Pancreas (tissue), 10 donors: ENCODE results near the gene MYH10. TPM values are rescaled to one million over a fixed set of nuclear protein-coding genes. Genes with fewer than 3 reads are reported as not detected.
A peak's percentile ranks its signal among the peaks of the same experiment; 100 is the strongest.

ENCODE experiments used
- ATAC-seq, 4 donors: fragments of 200-7000 bp; cut with Tn5 transposase; one replicate each; pipeline versions ENCODE4 v1.8.0 to v1.9.1; 2020; ENCODE audit warnings: mild to moderate bottlenecking in 4 of 4, moderate library complexity in 4 of 4
- DNase-seq, 6 donors: peaks; one replicate each; pipeline ENCODE4 v3.0.0-alpha.2; 2020
- FAIRE-seq: peaks from 2 replicates; lab custom pipeline; 2012; peaks lifted over from hg19 to GRCh38; lab: Jason Lieb, UNC
- H3K27ac ChIP-seq, 4 donors: fragments of 200-600 bp; sonication (generic); 1 replicate in 3 of 4; 2 replicates in 1 of 4; pipeline versions ENCODE4 v1.5.0 to v1.8.0; 2020
- H3K27me3 ChIP-seq, 4 donors: fragments of 200-600 bp; one replicate each; pipeline ENCODE4 v1.8.0; 2021
- H3K36me3 ChIP-seq, 3 donors: fragments of 200-600 bp; sonication (generic) in 1 of 3; one replicate each; pipeline versions ENCODE4 v1.5.0 to v1.8.0; 2020 to 2021
- H3K4me1 ChIP-seq, 3 donors: fragments of 200-600 bp; one replicate each; pipeline ENCODE4 v1.8.0; 2021
- H3K4me3 ChIP-seq, 4 donors: fragments of 200-600 bp; sonication (generic) in 2 of 4; one replicate each; pipeline versions ENCODE4 v1.5.0 to v1.8.0; 2020 to 2021
- H3K9me3 ChIP-seq, 4 donors: fragments of 200-600 bp; one replicate each; pipeline ENCODE4 v1.8.0; 2021
- WGBS, 2 donors: extraction: QIAGEN DNeasy Blood & Tissue Kit; methylation state at CpG; one replicate each; pipeline ENCODE4 v1.1.7; 2013; 5-methylcytosine and 5-hydroxymethylcytosine counted together
- intact Hi-C, 3 donors: fragments of 100-400 bp; cut with DNase I; formaldehyde crosslinking; loops; one replicate each; pipeline versions ENCODE4 v1.11.1 to v1.14.2; 2022
- polyA plus RNA-seq, 2 donors: library from polyadenylated mRNA; stranded (reverse); fragments of 200-250 nt; gene quantifications; one replicate each; pipeline ENCODE4 v1.2.3, GENCODE V29; 2013
- total RNA-seq, 6 donors: library from RNA; stranded (reverse); fragmentation: NEBNext Ultra II Directional in 4 of 6; extraction: Animal tissue kit (Norgen Biotek cat#: 25700) in 4 of 6; gene quantifications; one replicate each; pipeline versions ENCODE4 v1.2.1 to v1.2.4, GENCODE V29; 2021 to 2023
- TF ChIP-seq, protein P1 (sequence below), 4 donors: fragments of 200-600 bp; sonication (generic) in 3 of 4; IDR thresholded peaks; one replicate each; pipeline versions ENCODE4 v1.5.0 to v1.8.0; 2021; ENCODE audit warnings: antibody characterized with exemption in 4 of 4
- donor health status: healthy with polysubstance abuse.
- donor health status: DM: no; HTN: no; CAD: no; lungs with moderate emphysema.
- donor health status: DM: no; HTN: no; CAD: no.
- donor health status: control.
- donor health status: control.
- donor health status: Bipolar disorder and iron deficiency.
- donor health status: DM: yes; HTN: yes; CAD: no.
- donor health status: DM: no; HTN: no; CAD: no.
- donor health status: DM: no; HTN: no; CAD: no.
- donor health status: DM: yes; HTN: yes; CAD: no.

The MYH10 gene
- total and polyA plus RNA-seq, 8 donors = 4.6 to 28.0 (median 11.3) TPM

DNA sequence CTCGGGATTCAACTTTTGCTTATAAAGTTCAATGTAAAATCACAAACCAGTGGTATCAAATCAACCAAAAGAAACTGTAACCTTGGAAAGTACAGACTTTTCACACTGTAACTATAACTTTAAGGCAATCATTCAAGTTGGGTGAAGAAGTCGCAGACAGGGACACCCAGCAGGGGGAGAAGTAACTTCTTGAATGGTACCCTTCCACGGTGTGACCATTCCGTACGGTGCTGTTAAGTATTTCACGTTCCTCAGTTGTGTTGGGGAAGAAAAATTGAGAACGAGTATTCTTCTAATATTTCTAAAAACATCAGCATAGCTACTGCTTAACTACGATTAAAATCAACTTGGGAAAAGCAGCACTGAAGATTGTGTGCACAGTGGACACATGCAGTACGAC lies 55.8 kb downstream of the MYH10 start:
- TF ChIP-seq, protein P1, sequence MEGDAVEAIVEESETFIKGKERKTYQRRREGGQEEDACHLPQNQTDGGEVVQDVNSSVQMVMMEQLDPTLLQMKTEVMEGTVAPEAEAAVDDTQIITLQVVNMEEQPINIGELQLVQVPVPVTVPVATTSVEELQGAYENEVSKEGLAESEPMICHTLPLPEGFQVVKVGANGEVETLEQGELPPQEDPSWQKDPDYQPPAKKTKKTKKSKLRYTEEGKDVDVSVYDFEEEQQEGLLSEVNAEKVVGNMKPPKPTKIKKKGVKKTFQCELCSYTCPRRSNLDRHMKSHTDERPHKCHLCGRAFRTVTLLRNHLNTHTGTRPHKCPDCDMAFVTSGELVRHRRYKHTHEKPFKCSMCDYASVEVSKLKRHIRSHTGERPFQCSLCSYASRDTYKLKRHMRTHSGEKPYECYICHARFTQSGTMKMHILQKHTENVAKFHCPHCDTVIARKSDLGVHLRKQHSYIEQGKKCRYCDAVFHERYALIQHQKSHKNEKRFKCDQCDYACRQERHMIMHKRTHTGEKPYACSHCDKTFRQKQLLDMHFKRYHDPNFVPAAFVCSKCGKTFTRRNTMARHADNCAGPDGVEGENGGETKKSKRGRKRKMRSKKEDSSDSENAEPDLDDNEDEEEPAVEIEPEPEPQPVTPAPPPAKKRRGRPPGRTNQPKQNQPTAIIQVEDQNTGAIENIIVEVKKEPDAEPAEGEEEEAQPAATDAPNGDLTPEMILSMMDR (IDR thresholded peaks at IDR 0.05) = no peak
- Histone ChIP-seq H3K9me3 (no peaks in the 10 kb centered on the region), H3K4me1 (no peaks in the 10 kb centered on the region), H3K36me3 (peaks cover 0 to 4% (median 0%) of the 10 kb centered on the region in 3 donors), H3K27me3 (no peaks in the 10 kb centered on the region), H3K27ac (no peak overlapping the region), H3K4me3 (no peak overlapping the region)
- 86 to 90% methylated on average over 9 of the region's 9 CpGs for WGBS, 2 donors
- no peak for FAIRE-seq
- intact Hi-C loops = no loop called here
- ATAC-seq = no peak
- no peak for DNase-seq

DNA sequence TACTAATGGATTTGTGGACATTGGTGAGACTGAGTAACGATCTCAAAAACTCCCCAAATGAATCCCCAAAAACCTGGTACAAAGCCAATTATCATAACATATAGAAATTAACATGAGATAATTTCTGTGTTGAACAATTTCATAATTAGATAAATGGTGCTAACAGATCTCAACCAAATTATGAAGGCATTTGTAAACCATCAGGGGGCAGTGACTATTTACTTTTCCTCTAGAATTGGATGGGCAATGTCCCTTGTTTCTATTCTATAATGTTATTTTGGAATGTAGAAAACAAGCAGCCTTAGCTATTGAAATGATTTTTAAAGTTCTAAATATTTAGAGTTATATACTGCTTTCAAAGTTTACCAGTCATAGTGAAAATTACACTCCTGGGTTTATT lies 57.8 kb downstream of the MYH10 start:
- TF ChIP-seq, protein P1 (IDR thresholded peaks at IDR 0.05) = no peak
- intact Hi-C loops = no loop called here
- FAIRE-seq = no peak
- Histone ChIP-seq H3K9me3 (no peaks in the 10 kb centered on the region), H3K27ac (no peak overlapping the region), H3K36me3 (peaks cover 0 to 4% (median 0%) of the 10 kb centered on the region in 3 donors), H3K4me1 (no peaks in the 10 kb centered on the region), H3K4me3 (no peak overlapping the region), H3K27me3 (no peaks in the 10 kb centered on the region)
- WGBS, 2 donors = 77 to 91% methylated on average over 1 of the region's 1 CpG
- ATAC-seq = no peak
- no peak for DNase-seq

DNA sequence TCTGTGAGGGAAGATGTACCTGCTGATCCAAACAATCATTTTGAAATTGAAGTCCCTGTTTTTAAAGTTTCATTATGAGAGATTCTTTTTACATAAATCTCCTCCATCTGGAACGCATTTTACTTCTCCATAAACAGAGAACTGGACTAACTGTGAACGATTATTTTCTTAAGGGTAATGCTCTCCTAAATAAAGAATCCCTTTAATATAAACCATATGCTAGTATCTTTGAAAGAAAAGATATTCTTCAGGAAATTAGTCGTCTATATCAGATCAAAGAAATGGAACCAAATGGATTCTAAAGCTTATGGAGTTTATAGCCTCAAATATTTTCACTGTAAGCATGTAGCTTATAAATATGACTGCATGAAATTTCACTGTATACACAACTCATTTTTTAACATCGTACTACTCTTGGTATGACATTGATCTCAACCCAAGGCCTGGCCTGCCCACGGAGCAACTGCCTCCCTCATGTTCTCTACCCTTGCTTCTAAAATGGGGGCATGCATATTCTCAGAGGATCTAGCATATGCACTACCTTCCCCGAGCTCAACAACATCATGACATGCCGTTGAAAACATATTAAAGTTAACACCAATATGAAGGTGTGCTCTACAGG lies 66.4 kb downstream of the MYH10 start:
- H3K27ac ChIP-seq = no peak overlapping the region
- DNase-seq (no peak), ATAC-seq (no peak), FAIRE-seq (no peak)
- H3K4me3 ChIP-seq = no peak overlapping the region
- WGBS, 2 donors = 69 to 76% methylated on average over 7 of the region's 7 CpGs
- H3K4me1 ChIP-seq = no peaks in the 10 kb centered on the region
- intact Hi-C loops = no loop called here
- H3K9me3 ChIP-seq = no peaks in the 10 kb centered on the region
- peaks cover 0 to 5% (median 0%) of the 10 kb centered on the region in 4 donors for H3K27me3 ChIP-seq
- H3K36me3 ChIP-seq = no peaks in the 10 kb centered on the region
- TF ChIP-seq, protein P1 (IDR thresholded peaks at IDR 0.05) = no peak

DNA sequence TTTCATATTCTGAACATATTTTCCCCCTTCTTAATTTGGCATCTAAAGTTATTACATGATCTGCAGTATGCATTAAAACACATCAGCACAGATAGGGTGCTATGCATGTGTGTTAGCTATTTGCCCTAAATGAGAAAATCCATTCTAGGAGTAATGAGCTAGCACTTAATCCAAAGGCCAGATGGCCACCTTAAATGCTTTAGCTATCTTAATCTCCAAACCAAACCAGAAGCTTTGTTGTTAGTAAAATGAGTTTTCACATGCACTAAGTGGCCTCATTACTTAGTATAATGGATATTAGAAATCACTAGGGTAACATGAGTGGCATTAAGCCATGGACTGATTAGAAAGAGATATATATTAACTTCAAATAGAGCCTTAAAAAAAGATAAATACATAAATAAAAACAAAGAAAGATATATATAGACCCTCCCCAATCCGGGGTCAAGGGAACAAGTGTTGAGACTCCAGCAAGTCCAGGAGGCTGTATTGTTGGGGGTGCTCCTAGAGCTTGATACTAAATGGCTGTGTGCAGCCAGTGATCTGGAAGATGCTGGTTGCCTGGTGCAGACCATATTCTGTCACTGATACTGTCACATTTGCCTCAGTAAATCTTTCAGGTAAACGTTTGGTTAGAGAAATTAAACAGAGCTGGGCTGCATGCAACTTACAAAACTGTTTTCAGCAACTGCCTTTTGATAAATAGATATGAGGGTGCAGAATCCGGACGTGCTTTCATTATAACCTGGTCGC lies 67.3 kb downstream of the MYH10 start:
- ATAC-seq = peak in 3 of 4 donors; percentile 30 to 86 (median 55)
- no peak overlapping the region for H3K27ac ChIP-seq

More for the DNA sequence above, 67.3 kb downstream of the MYH10 start:
- Histone ChIP-seq H3K4me1 (no peaks in the 10 kb centered on the region), H3K9me3 (no peaks in the 10 kb centered on the region), H3K36me3 (no peaks in the 10 kb centered on the region), H3K4me3 (no peak overlapping the region), H3K27me3 (peaks cover 0 to 5% (median 0%) of the 10 kb centered on the region in 4 donors)
- intact Hi-C loops = no loop called here
- 73 to 75% methylated on average over 5 of the region's 5 CpGs for WGBS, 2 donors
- TF ChIP-seq, protein P1 (IDR thresholded peaks at IDR 0.05) = no peak
- FAIRE-seq = no peak
- DNase-seq = no peak
